GM18519 (cell line): ENCODE measurements around the gene UCN3.
"Not testable (repeated sequence)": the region's sequence is repeated elsewhere in the genome, so short reads cannot be mapped to it uniquely, and the experiment has no call there.

Experiments
- ATAC-seq: cut with Tn5 transposase; IDR thresholded peaks from one replicate; pipeline ENCODE4 v1.9.1; 2021; ENCODE audit warnings: mild to moderate bottlenecking, moderate library complexity; ENCODE audit not compliant: unreplicated experiment, low FRiP score

Gene UCN3

GRCh38 chr10:5364374-5364773 lies 392 bp upstream of the UCN3 start:
- ATAC-seq, result no peak

DNA sequence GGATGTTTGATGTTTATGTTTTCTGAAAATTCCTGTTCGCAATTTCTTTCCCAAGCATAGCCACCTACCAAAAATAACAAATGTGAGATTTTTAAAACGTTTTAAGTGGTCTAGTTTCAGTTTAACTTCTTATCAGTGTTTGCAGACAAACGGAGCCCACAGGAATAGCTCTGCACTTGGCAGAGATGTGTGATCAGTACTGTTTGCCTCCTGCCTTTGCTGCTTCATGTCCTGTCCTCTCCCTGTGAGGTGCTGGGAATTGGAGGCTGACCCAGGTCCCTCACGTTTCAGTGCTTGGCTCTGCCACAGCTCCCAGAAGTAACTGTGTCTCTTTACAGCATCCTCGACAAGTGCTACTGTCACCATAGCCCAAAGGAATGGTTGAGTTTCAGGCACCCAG lies 1.2 kb downstream of the UCN3 start:
- ATAC-seq, result no peak

GRCh38 chr10:5369362-5370158 lies 4.8 kb downstream of the UCN3 start:
- ATAC-seq, result no peak

DNA sequence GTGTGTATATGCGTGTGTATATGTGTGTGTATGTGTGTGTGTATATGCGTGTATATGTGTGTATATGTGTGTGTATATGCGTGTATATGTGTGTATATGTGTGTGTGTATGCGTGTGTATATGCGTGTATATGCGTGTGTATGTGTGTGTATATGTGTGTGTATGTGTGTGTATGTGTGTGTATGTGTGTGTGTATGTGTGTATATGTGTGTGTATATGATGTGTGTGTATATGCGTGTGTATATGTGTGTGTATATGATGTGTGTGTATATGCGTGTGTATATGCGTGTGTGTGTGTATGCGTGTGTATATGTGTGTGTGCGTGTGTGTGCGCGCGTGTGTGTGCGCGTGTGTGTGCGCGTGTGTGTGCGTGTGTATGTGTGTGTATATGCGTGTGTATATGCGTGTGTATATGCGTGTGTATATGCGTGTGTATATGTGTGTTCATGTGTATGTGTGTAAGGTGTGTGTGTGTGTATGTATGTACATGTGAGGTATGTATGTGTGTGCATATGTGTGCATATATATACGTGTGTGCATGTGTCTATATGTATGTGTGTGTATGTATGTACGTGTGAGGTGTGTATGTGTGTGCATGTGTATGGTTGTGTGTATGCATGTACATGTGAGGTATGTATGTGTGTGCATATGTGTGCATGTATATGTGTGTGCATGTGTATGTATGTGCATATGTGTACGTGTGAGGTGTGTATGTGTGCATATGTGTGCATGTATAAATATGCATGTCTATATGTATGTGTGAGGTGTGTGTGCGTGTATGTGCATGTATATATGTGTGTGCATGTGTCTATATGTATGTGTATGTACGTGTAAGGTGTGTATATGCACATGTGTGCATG lies 6.0 kb downstream of the UCN3 start:
- no peak for ATAC-seq

GRCh38 chr10:5373307-5373706 lies 8.5 kb downstream of the UCN3 start:
- no peak for ATAC-seq

DNA sequence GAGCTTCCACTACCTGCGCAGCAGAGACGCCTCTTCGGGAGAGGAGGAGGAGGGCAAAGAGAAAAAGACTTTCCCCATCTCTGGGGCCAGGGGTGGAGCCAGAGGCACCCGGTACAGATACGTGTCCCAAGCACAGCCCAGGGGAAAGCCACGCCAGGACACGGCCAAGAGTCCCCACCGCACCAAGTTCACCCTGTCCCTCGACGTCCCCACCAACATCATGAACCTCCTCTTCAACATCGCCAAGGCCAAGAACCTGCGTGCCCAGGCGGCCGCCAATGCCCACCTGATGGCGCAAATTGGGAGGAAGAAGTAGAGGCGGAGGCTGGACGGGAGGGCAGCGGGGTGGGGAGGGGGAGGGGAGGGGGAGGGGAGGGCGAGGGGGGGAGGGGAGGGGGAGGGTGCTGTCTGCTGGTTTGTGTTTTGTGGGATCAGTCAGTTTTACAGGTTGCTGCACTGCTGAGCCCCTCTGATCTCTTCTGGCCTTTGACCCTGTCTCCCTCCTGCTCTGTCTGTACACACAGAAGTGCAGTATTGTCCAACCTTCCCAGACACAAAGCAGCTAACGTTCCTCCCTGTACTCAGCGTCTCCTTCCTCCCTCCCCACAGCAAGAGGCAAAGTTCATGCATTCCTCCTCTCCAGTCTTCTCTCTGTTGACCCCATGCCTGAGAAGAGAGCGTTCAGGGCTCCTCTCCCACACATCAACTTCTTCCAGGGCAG lies 9.3 kb downstream of the UCN3 start:
- ATAC-seq, result no peak

DNA sequence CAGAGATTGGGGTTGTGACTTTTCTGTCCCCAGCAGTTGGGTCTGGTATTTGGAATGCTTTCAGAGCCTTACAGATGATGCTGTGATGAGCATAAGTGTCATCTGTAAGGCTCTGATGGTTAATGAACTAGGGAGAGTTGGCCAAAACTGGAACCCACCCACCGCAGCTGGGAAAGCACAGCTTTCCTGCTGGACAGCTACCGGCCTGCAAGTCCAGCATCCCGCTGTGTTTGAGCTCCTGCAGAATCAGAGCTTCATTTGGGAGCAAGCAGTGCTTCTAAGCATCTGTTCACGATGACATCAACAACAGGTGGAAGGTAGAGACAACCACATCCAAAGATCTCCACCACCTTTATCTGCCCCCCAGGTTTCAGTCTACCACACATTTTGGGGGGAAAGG lies 11.7 kb downstream of the UCN3 start:
- no peak for ATAC-seq

- ATAC-seq, result not testable (repeated sequence)
Observed at GRCh38 chr10:5379202-5379601, 14.4 kb downstream of the UCN3 start.

GRCh38 chr10:5380395-5380794 lies 15.6 kb downstream of the UCN3 start:
- ATAC-seq, result not testable (repeated sequence)

- ATAC-seq, result no peak
Observed at GRCh38 chr10:5381187-5381586, 16.4 kb downstream of the UCN3 start.

- ATAC-seq, result no peak
Observed at GRCh38 chr10:5385224-5385623, 20.5 kb downstream of the UCN3 start.

GRCh38 chr10:5387169-5387568 lies 22.4 kb downstream of the UCN3 start:
- no peak for ATAC-seq

GRCh38 chr10:5390607-5391205 lies 25.9 kb downstream of the UCN3 start:
- no peak for ATAC-seq

GRCh38 chr10:5391790-5392189 lies 27.0 kb downstream of the UCN3 start:
- no peak for ATAC-seq

DNA sequence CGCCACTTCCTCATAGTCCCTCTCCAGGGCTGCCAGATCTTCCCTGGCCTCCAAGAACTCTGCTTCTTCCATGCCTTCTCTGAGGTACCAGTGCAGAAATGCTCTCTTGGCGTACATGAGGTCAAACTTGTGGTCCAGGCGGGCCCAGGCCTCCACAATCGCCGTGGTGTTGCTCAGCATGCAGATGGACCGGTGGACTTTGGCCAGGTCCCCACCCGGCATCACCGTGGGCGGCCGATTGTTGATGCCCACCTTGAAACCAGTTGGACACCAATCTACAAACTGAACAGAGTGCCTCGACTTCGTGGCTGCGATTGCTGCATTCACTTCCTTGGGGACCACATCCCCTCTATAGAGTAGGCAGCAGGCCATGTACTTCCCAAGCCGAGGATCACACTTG lies 28.8 kb downstream of the UCN3 start:
- ATAC-seq, result no peak

DNA sequence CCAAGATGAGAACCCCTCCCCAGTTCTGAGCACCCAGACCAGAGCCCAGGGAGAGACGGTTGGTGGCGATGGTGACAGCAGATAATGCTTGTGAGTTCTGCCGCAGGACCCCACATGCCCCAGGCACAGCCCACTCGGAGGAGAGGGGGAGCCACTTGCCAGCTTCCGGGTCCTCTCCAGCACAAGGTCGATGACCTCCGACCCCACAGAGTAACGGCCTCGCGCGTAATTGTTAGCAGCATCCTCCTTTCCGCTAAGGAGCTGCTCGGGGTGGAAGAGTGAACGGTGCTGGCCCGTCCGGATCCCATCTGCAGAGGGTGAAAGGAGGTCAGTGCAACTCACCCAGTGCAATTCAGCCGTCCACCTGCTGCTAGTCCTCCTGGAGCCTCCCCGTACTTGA lies 30.4 kb downstream of the UCN3 start:
- ATAC-seq, result no peak

DNA sequence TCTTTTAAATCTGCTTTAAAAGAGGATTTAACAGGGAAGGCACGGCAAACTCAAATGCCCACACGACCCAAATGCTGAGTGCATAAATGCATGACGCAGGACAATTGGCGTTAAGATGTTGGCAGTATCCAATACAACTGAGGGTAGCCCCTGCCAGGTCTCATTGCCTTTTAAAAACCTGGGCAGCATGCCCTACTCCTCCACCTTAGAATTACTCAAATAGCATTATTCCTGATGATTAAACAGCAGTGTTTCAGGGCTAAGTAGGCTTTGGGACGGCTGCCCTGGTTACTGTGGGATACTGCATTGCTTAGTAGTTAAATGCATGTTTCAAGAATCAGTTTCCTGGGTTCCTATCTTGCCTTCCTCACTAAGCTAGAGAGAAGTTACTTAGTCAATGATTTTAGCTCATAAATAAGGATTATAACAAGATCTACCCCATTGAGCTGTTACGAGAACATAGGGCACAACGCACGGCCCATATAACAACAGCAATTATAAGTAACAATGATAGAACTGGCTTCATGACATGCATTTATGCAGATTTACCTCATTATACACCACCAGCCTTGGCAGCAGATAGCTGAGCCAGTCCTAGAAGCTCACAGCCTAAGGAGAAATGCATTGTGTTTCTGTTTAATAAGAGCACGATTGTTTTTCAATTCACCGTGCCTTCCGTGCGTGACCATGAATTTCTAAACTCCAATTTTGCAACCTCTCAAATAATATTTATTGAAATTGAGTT lies 32.0 kb downstream of the UCN3 start:
- no peak for ATAC-seq

DNA sequence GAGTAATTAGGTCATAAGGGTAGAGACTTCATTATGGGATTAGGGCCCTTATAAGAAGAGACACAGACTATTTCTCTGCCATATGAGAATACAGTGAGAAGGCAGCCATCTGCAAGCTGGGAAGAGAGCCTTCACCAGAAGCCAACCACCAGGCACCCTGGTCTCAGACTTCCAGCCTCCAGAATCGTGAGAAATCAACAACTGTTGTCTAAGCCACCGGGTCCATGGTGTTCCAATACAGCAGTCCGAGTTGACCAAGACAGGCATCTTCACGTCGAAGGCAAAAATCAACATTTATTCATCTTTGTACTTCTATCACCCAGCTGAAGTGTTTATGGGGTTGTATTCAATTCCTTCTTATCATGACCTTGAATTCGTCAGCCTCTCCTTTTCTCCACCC lies 34.6 kb downstream of the UCN3 start:
- ATAC-seq, result no peak

GRCh38 chr10:5400468-5401240 lies 35.9 kb downstream of the UCN3 start:
- no peak for ATAC-seq
